Natural killer cell treated with Interleukin-12 subunit alpha and Interleukin-12 subunit beta and Interleukin-15 and Interleukin-18, amount 100 ng/mL, for 72 hours (primary cell): ENCODE data around the gene ELOA. TPM values are rescaled to one million over a fixed set of nuclear protein-coding genes. Genes with fewer than 3 reads are reported as not detected.
"Not testable (repeated sequence)": the region's sequence is repeated elsewhere in the genome, so short reads cannot be mapped to it uniquely, and the experiment has no call there.

Source experiments
- ATAC-seq, 2 donors: fragments of 150-1000 bp; cut with Tn5 transposase in 1 of 2; sonication (Bioruptor Pico), chemical (Tn5 transposase) in 1 of 2; 2 replicates each; pipeline ENCODE4 v1.10.0; 2021
- DNase-seq: peaks from one replicate; pipeline ENCODE4 v3.0.0; 2022; ENCODE audit warnings: low spot score
- H3K27ac Mint-ChIP-seq, 2 donors: 1 replicate in 1 of 2; 2 replicates in 1 of 2; pipeline ENCODE4 v1.8.0; 2022; ENCODE audit warnings: mixed read lengths in 2 of 2, mild to moderate bottlenecking in 1 of 2, moderate library complexity in 1 of 2
- H3K27me3 Mint-ChIP-seq, 2 donors: 1 replicate in 1 of 2; 2 replicates in 1 of 2; pipeline ENCODE4 v1.8.0; 2022; ENCODE audit warnings: mixed read lengths in 2 of 2
- H3K36me3 Mint-ChIP-seq: one replicate; pipeline ENCODE4 v1.8.0; 2022; ENCODE audit warnings: mixed read lengths
- H3K4me1 Mint-ChIP-seq, 2 donors: 1 replicate in 1 of 2; 2 replicates in 1 of 2; pipeline ENCODE4 v1.8.0; 2022; ENCODE audit warnings: low read depth in 2 of 2, mixed read lengths in 2 of 2, mild to moderate bottlenecking in 1 of 2
- H3K4me3 Mint-ChIP-seq: one replicate; pipeline ENCODE4 v1.8.0; 2022; ENCODE audit warnings: mixed read lengths
- H3K9me3 Mint-ChIP-seq: 2 replicates; pipeline ENCODE4 v1.8.0; 2022; ENCODE audit warnings: mixed read lengths
- total RNA-seq, 2 donors: library from RNA; stranded (reverse); gene quantifications; one replicate each; pipeline ENCODE4 v1.2.3, GENCODE V29; 2022

ELOA gene
- total RNA-seq, 2 donors from 2014 or later: 74.7 to 84.5 TPM

DNA sequence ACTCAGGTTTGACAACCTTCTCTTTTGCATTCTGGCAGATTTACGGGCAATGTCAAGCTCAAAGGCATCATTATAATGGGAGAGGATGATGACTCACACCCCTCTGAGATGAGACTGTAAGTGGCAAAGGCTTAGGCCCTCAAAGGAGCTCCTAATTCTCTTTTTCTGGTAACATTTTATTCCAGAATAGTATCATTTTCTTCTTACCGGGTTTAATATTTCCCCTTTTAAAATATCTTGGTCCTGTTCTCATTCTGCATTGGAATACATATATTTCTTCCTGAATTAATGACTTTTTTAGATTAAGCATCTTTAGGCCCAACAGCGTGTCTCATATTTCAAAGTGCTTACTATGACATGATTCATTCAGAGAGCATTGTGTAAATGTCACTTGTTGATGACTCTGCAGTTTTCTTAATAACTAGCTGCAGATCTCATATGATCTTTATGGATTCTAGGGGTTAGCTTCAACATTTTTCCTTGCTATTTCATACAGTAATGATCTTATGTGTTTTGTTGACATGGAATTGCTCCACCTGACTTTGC is 36.6 kb downstream of the ELOA start:
- DNase-seq (no peak), ATAC-seq (no peak)
- peak overlapping the region; percentile 88 for H3K4me3 Mint-ChIP-seq
- H3K27me3 Mint-ChIP-seq: no peaks in the 10 kb centered on the region
- no peaks in the 10 kb centered on the region for H3K9me3 Mint-ChIP-seq
- peaks cover 15 to 20% of the 10 kb centered on the region in 2 donors for H3K4me1 Mint-ChIP-seq
- H3K27ac Mint-ChIP-seq: peak overlapping the region; percentile 74 to 80
- peaks cover 4% of the 10 kb centered on the region for H3K36me3 Mint-ChIP-seq

DNA sequence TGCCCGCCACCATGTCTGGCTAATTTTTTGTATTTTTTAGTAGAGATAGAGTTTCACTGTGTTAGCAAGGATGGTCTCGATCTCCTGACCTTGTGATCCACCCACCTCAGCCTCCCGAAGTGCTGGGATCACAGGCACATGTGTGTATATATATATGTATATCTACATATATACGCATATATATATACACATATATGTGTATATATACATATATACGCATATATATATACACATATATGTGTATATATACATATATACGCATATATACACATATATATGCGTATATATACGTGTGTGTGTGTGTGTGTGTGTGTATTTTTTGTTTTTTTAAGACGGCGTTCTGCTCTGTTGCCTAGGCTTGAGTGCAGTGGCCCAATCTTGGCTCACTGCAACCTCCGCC is 39.9 kb downstream of the ELOA start:
- DNase-seq: not testable (repeated sequence)
- H3K36me3 Mint-ChIP-seq: peaks cover 27% of the 10 kb centered on the region

GRCh38 chr1:23784846-23785245 is 41.6 kb downstream of the ELOA start:
- H3K9me3 Mint-ChIP-seq: no peaks in the 10 kb centered on the region
- no peaks in the 10 kb centered on the region for H3K27me3 Mint-ChIP-seq
- no peak for DNase-seq
- ATAC-seq: no peak
- no peak overlapping the region for H3K4me3 Mint-ChIP-seq
- peaks cover 28% of the 10 kb centered on the region for H3K36me3 Mint-ChIP-seq
- no peak overlapping the region for H3K27ac Mint-ChIP-seq
- peaks cover 6 to 14% of the 10 kb centered on the region in 2 donors for H3K4me1 Mint-ChIP-seq

More for the DNA sequence above, 39.9 kb downstream of the ELOA start:
- not testable (repeated sequence) for H3K27ac Mint-ChIP-seq, H3K9me3 Mint-ChIP-seq, H3K4me3 Mint-ChIP-seq, H3K27me3 Mint-ChIP-seq, ATAC-seq
- peaks cover 15 to 21% of the 10 kb centered on the region in 2 donors for H3K4me1 Mint-ChIP-seq

- Mint-ChIP-seq H3K27me3 (no peaks in the 10 kb centered on the region), H3K4me1 (peaks cover 16 to 25% of the 10 kb centered on the region in 2 donors), H3K9me3 (no peaks in the 10 kb centered on the region), H3K36me3 (peaks cover 28% of the 10 kb centered on the region), H3K4me3 (no peak overlapping the region), H3K27ac (no peak overlapping the region)
- DNase-seq (no peak), ATAC-seq (no peak)
Observed at GRCh38 chr1:23787701-23788100, 44.4 kb downstream of the ELOA start.

- no peaks in the 10 kb centered on the region for H3K27me3 Mint-ChIP-seq
- H3K4me3 Mint-ChIP-seq: no peak overlapping the region
- H3K9me3 Mint-ChIP-seq: no peaks in the 10 kb centered on the region
- peaks cover 28% of the 10 kb centered on the region for H3K36me3 Mint-ChIP-seq
- no peak for DNase-seq
- H3K27ac Mint-ChIP-seq: peak overlapping the region; percentile 65 to 88
- peaks cover 16 to 25% of the 10 kb centered on the region in 2 donors for H3K4me1 Mint-ChIP-seq
- ATAC-seq: no peak
Observed at GRCh38 chr1:23788695-23789094, 45.4 kb downstream of the ELOA start.

DNA sequence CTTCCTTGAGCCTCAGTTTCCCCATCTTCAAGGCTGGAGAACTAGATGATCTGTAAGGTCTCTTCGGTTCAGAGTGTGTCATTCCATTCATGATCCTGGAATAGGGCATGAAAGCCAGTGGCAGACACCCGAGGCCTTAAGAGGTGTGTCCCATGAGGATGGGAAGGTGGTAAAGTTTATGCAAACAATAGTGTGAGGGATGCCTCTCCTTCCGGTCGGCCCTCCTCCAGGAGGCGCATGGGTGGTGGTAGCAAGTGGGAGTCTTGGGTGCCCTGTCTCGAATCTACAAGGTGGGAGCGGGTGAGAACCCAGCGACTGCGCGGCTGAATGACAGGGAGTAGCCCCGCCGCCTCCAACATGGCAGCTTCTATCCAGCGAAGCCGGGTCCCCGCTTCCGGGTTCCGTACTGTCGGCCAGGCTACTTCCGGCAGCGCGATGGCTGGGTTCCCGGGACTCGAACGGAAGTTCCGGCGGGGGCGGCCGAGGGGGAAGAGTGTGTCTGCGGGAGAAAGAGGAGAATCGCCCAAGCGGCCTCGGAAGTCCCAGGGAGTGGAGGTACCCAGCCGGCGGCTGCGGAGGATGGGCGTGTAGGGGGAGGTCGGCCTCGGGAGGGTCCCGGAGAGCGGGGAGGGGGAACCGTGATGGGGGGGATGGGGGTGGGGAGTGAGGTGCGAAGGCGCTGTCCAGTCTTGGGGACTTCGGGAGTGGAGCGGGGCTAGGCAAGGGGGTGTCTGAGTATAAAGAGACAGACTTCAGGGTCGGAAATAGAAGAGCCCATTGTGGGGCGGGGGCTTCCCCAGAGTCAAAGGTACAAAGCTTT is 47.6 kb downstream of the ELOA start, which contains the start of gene LYPLA2:
LYPLA2 (plus strand) TSS at position 450 of the 820 bp plus-strand sequence. CDS start 1,538 bp downstream, outside the sequence.
- Mint-ChIP-seq H3K27me3 (no peaks in the 10 kb centered on the region), H3K4me1 (peaks cover 16 to 22% of the 10 kb centered on the region in 2 donors), H3K27ac (peak within 1 kb of the TSS; percentile 88 to 96), H3K4me3 (peak within 1 kb of the TSS; percentile 95), H3K9me3 (no peaks in the 10 kb centered on the region), H3K36me3 (peaks cover 18% of the 10 kb centered on the region)
- DNase-seq: peak; percentile 94
- ATAC-seq: peak; percentile 94

DNA sequence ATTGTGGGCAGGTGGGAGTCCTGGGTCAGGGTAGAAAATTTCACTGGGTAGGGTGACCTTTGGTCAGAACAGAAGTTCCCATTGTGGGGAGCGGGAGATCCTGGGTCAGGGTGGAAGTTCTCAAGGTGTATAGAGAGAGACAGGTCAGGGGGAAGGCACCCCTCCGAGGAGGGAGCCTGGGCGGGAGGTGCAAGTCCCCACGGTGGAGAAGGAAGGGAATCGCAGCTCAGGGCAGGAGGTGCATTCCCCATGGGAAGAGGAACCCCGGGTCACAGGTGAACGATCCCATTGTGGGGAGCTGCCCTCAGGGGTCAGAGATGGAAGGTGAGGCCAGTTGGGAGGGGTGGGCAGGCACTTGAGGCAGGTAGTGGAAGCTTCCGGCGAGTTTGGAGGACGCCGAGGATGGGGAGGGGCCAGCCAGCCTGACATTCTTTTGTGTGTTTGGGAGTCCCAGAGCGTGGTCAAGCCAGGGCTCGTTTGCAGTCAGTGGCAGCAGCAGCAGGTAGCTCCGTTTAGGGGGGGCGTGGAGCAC is 48.3 kb downstream of the ELOA start:
- Mint-ChIP-seq H3K4me3 (peak overlapping the region; percentile 95), H3K36me3 (peaks cover 12% of the 10 kb centered on the region), H3K9me3 (no peaks in the 10 kb centered on the region), H3K4me1 (peaks cover 16 to 22% of the 10 kb centered on the region in 2 donors), H3K27me3 (no peaks in the 10 kb centered on the region), H3K27ac (peak overlapping the region; percentile 88 to 96)
- peak in 1 of 2 donors; percentile 2 for ATAC-seq
- no peak for DNase-seq

GRCh38 chr1:23792151-23792945 is 49.1 kb downstream of the ELOA start:
- peak overlapping the region; percentile 95 for H3K4me3 Mint-ChIP-seq

DNA sequence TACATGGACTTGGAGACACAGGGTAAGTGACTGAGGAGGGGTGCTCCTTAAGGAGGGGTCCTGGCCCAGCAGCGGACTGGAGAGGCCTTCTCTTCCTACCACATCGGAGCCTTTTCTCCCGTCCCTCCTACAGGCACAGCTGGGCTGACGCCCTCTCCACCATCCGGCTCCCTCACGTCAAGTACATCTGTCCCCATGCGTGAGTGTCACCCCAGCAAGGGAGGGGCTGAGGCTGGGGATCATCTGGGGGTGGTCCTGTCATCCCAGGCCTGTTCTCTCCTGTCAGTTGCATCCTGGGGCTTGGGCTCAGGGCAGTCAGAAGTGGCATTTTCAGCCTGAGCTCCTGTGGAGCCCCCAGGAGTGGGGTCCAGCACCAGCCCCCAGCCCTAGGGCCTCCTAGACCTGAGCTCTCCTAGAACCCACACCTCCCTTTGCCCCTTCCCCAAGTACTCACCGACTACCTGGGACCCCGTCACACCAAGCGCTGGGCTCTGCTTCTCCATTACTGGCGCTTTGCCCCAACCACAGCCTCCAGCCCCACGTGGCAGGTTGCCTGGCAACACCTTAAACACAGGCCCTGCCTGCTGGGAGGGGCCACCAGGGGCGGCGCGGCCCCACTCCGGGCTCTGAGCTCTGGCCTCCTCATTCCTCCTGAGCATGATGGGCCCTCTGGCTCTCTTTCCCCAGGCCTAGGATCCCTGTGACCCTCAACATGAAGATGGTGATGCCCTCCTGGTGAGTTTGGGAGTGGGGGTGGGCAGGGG is 49.9 kb downstream of the ELOA start:
- no peaks in the 10 kb centered on the region for H3K27me3 Mint-ChIP-seq
- H3K27ac Mint-ChIP-seq: peak overlapping the region in 1 of 2 donors; percentile 16
- peaks cover under 1% of the 10 kb centered on the region for H3K36me3 Mint-ChIP-seq
- no peaks in the 10 kb centered on the region for H3K9me3 Mint-ChIP-seq
- peaks cover 16 to 22% of the 10 kb centered on the region in 2 donors for H3K4me1 Mint-ChIP-seq
- peak overlapping the region; percentile 15 for H3K4me3 Mint-ChIP-seq
- no peak for DNase-seq
- no peak for ATAC-seq

More at GRCh38 chr1:23792151-23792945, 49.1 kb downstream of the ELOA start:
- Mint-ChIP-seq H3K27ac (peak overlapping the region; percentile 88 to 96), H3K27me3 (no peaks in the 10 kb centered on the region), H3K4me1 (peaks cover 16 to 22% of the 10 kb centered on the region in 2 donors), H3K36me3 (peaks cover 9% of the 10 kb centered on the region), H3K9me3 (no peaks in the 10 kb centered on the region)
- ATAC-seq (no peak), DNase-seq (no peak)

- DNase-seq (no peak), ATAC-seq (no peak)
- peaks cover 16 to 25% of the 10 kb centered on the region in 2 donors for H3K4me1 Mint-ChIP-seq
- H3K4me3 Mint-ChIP-seq: no peak overlapping the region
- H3K27ac Mint-ChIP-seq: peak overlapping the region in 1 of 2 donors; percentile 16
- no peaks in the 10 kb centered on the region for H3K9me3 Mint-ChIP-seq
- no peaks in the 10 kb centered on the region for H3K27me3 Mint-ChIP-seq
- no peaks in the 10 kb centered on the region for H3K36me3 Mint-ChIP-seq
Observed at GRCh38 chr1:23793861-23794731, 50.8 kb downstream of the ELOA start.

- H3K27ac Mint-ChIP-seq: peak overlapping the region in 1 of 2 donors; percentile 16
Observed at GRCh38 chr1:23794732-23795182, 51.5 kb downstream of the ELOA start.

More at GRCh38 chr1:23794732-23795182, 51.5 kb downstream of the ELOA start:
- H3K4me1 Mint-ChIP-seq: peaks cover 18 to 24% of the 10 kb centered on the region in 2 donors
- not testable (repeated sequence) for H3K4me3 Mint-ChIP-seq, H3K9me3 Mint-ChIP-seq, H3K27me3 Mint-ChIP-seq, H3K36me3 Mint-ChIP-seq, DNase-seq, ATAC-seq
